Osteoblast (primary cell): ENCODE measurements around the gene SLC1A4. TPM values are rescaled to one million over a fixed set of nuclear protein-coding genes. Genes with fewer than 3 reads are reported as not detected.
"Not testable (repeated sequence)": the region's sequence is repeated elsewhere in the genome, so short reads cannot be mapped to it uniquely, and the experiment has no call there.

Source experiments
- DNase-seq: peaks from one replicate; pipeline ENCODE4 v3.0.0; 2011; ENCODE audit warnings: low spot score, mixed read lengths; ENCODE audit not compliant: insufficient read length; ENCODE audit errors: missing footprints
- H2AFZ ChIP-seq: 2 replicates; pipeline ENCODE4 v1.6.0; 2011; ENCODE audit warnings: mild to moderate bottlenecking, low read length
- H3K27ac ChIP-seq: 2 replicates; pipeline ENCODE4 v1.5.1; 2011; ENCODE audit warnings: mild to moderate bottlenecking, low read depth, low read length, moderate library complexity
- H3K27me3 ChIP-seq: 2 replicates; pipeline ENCODE4 v1.6.0; 2012; ENCODE audit warnings: mild to moderate bottlenecking, control low read depth, inconsistent platforms, low read length, moderate library complexity; ENCODE audit not compliant: insufficient read depth
- H3K36me3 ChIP-seq: 2 replicates; pipeline ENCODE4 v1.5.1; 2011; ENCODE audit warnings: mild to moderate bottlenecking, low read length, control low read depth, moderate library complexity; ENCODE audit not compliant: insufficient read depth
- H3K4me1 ChIP-seq: 2 replicates; pipeline ENCODE4 v1.5.1; 2011; ENCODE audit warnings: mild to moderate bottlenecking, low read length, control low read depth, moderate library complexity; ENCODE audit not compliant: insufficient read depth
- H3K4me2 ChIP-seq: 2 replicates; pipeline ENCODE4 v1.6.0; 2011; ENCODE audit warnings: mild to moderate bottlenecking, low read length; ENCODE audit not compliant: insufficient read depth
- H3K4me3 ChIP-seq: fragments of 200-600 bp; sonication (generic); 3 replicates; pipeline ENCODE4 v1.5.1; 2012; ENCODE audit warnings: mild to moderate bottlenecking, low read length, inconsistent platforms; ENCODE audit not compliant: insufficient read depth
- H3K79me2 ChIP-seq: 2 replicates; pipeline ENCODE4 v1.6.0; 2012; ENCODE audit warnings: mild to moderate bottlenecking, low read length, control low read depth, inconsistent platforms; ENCODE audit not compliant: insufficient read depth
- H3K9me3 ChIP-seq: 2 replicates; pipeline ENCODE4 v1.5.1; 2011; ENCODE audit warnings: low read depth, low read length, control low read depth
- H4K20me1 ChIP-seq: 2 replicates; pipeline ENCODE4 v1.6.0; 2012; ENCODE audit warnings: mild to moderate bottlenecking, low read length, control low read depth; ENCODE audit not compliant: insufficient read depth
- total RNA-seq: library from RNA; depleted of rRNA; stranded (reverse); fragments of >200 nt; gene quantifications from 2 replicates; pipeline ENCODE4 v1.2.3, GENCODE V29; 2012
- TF ChIP-seq, protein P1 (sequence below): IDR thresholded peaks from 2 replicates; pipeline ENCODE4 v1.5.1; 2011; ENCODE audit warnings: mild to moderate bottlenecking, low read depth, low read length, moderate library complexity; ENCODE audit errors: extremely low read depth

SLC1A4 gene
- total RNA-seq, 1 donor: 49.2 TPM

DNA sequence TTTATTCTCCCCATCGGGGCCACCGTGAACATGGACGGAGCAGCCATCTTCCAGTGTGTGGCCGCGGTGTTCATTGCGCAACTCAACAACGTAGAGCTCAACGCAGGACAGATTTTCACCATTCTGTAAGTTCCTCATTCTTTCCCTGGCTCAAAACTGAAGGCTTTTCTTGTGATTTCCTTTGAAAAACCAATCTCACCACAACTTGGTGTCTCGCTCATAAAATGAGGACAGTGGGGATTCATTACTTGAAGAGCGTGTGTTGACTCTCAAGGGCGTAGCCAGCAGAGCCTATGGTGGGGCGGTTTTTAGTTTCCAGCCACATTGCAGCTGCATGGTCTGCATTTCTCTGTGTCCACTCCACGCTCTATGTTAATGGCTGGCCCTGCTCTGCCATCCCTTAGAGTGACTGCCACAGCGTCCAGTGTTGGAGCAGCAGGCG lies 29.0 kb downstream of the SLC1A4 start:
- H3K4me1 ChIP-seq: no peaks in the 10 kb centered on the region
- H3K9me3 ChIP-seq: no peaks in the 10 kb centered on the region
- H4K20me1 ChIP-seq: no peaks in the 10 kb centered on the region
- TF ChIP-seq, protein P1, sequence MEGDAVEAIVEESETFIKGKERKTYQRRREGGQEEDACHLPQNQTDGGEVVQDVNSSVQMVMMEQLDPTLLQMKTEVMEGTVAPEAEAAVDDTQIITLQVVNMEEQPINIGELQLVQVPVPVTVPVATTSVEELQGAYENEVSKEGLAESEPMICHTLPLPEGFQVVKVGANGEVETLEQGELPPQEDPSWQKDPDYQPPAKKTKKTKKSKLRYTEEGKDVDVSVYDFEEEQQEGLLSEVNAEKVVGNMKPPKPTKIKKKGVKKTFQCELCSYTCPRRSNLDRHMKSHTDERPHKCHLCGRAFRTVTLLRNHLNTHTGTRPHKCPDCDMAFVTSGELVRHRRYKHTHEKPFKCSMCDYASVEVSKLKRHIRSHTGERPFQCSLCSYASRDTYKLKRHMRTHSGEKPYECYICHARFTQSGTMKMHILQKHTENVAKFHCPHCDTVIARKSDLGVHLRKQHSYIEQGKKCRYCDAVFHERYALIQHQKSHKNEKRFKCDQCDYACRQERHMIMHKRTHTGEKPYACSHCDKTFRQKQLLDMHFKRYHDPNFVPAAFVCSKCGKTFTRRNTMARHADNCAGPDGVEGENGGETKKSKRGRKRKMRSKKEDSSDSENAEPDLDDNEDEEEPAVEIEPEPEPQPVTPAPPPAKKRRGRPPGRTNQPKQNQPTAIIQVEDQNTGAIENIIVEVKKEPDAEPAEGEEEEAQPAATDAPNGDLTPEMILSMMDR: no peak
- no peak overlapping the region for H2AFZ ChIP-seq
- no peak overlapping the region for H3K27ac ChIP-seq
- no peaks in the 10 kb centered on the region for H3K27me3 ChIP-seq
- H3K4me3 ChIP-seq: no peak overlapping the region
- H3K4me2 ChIP-seq: no peak overlapping the region
- no peaks in the 10 kb centered on the region for H3K79me2 ChIP-seq
- no peak for DNase-seq
- H3K36me3 ChIP-seq: peaks cover 56% of the 10 kb centered on the region

GRCh38 chr2:65019010-65019409 lies 29.8 kb downstream of the SLC1A4 start:
- H3K36me3 ChIP-seq: peaks cover 56% of the 10 kb centered on the region
- no peak overlapping the region for H3K4me3 ChIP-seq
- no peaks in the 10 kb centered on the region for H3K27me3 ChIP-seq
- H2AFZ ChIP-seq: no peak overlapping the region
- H3K79me2 ChIP-seq: no peaks in the 10 kb centered on the region
- H3K4me1 ChIP-seq: peaks cover 4% of the 10 kb centered on the region
- no peak overlapping the region for H3K27ac ChIP-seq
- H3K9me3 ChIP-seq: no peaks in the 10 kb centered on the region
- TF ChIP-seq, protein P1: no peak
- no peak for DNase-seq
- no peak overlapping the region for H3K4me2 ChIP-seq
- H4K20me1 ChIP-seq: no peaks in the 10 kb centered on the region

GRCh38 chr2:65019675-65020195 lies 30.5 kb downstream of the SLC1A4 start:
- TF ChIP-seq, protein P1: no peak
- Histone ChIP-seq H3K4me1 (peaks cover 10% of the 10 kb centered on the region), H2AFZ (no peak overlapping the region), H3K27ac (no peak overlapping the region), H3K27me3 (no peaks in the 10 kb centered on the region), H3K79me2 (no peaks in the 10 kb centered on the region), H3K4me2 (no peak overlapping the region), H3K4me3 (no peak overlapping the region), H3K36me3 (peaks cover 49% of the 10 kb centered on the region), H4K20me1 (no peaks in the 10 kb centered on the region), H3K9me3 (no peaks in the 10 kb centered on the region)
- no peak for DNase-seq

DNA sequence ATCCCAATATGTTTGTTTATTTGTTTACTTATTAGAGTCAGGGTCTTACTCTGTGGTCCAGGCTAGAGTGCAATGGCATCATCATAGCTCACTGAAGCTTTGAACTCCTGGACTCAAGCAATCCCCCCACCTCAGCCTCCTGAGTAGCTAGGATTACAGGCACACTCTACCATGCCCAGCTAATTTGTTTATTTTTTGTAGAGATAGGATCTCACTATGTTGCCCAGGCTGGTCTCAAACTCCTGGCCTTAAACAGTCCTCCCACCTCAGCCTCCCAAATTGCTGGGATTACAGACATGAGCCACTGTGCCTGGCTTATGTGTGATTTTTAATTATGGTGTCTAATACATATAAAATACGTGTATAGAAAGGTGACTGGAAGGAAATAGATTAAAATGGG lies 31.1 kb downstream of the SLC1A4 start:
- not testable (repeated sequence) for H3K9me3 ChIP-seq, H3K27ac ChIP-seq, H2AFZ ChIP-seq, DNase-seq, H3K79me2 ChIP-seq, H3K4me3 ChIP-seq, H4K20me1 ChIP-seq, H3K27me3 ChIP-seq, H3K4me2 ChIP-seq
- Histone ChIP-seq H3K4me1 (peaks cover 12% of the 10 kb centered on the region), H3K36me3 (peaks cover 48% of the 10 kb centered on the region)
